NCI-H345 treated with DMSO at 0.1 percent for 48 hours (cell line): ENCODE measurements around the gene MYL12B.

ENCODE experiments used
- DNase-seq: peaks from one replicate; lab custom pipeline; 2025; ENCODE audit not compliant: unreplicated experiment; lab: John Stamatoyannopoulos, UW

MYL12B gene

DNA sequence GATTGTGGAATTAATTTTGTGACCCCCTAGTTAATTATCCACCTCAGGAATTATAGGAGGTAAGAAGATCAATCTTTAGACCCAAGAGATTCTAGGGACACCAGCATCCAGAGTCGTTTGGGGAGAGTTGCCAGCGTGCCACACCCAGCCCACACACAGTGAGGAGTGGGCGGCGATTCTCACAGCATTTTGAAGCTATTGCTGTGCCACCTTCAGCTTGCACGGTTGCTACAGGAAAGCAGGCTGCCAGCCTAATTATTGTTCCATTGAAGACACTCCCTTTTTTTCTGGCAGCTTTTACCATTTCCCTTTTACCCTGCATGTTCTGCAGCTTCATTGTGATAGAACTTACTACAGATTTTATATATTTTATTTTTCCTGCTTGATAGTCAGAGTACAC is 27.5 kb upstream of the MYL12B start:
- DNase-seq, result no peak

DNA sequence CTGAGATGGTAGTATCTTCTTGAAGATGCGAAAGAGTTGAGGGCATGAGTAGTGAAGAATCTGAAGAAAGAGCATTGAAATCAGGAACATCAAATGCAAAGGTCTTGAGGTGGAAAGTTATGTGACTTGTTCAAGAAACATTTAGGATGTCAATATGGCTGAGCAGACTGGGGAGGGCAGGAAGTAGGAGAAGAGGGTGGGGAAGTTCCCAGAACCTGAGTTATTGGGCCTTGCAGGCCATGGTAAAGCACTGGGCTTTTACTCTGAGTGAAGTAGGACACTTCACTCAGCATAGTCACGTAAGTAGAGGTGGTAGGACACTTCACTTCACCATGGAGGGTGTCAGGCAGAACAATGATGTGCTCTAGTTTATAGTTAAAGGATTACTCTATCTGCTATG is 26.1 kb upstream of the MYL12B start:
- no peak for DNase-seq

DNA sequence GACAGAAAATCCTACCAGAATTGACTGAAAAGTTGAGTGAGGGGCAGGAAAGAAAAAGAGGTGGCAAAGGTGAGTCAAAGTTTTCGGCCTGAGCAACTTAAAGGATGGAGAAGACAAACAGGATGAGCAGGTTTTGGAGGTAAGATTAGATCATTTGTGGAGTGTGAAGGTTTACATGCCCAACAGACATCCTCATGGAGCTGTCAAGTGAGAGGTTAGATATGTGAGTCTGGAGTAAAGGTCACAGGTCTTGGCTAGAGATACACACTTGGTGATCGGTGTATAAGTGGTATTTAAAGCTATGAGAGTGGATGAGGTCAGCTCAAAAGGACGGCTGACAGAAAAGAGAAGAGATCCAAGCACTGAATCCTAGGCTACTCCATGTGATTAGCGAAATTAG is 25.5 kb upstream of the MYL12B start:
- DNase-seq, result no peak

- DNase-seq, result no peak
Measured at GRCh38 chr18:3238742-3239141, 23.2 kb upstream of the MYL12B start.

GRCh38 chr18:3245185-3245564 is 16.8 kb upstream of the MYL12B start:
- no peak for DNase-seq

DNA sequence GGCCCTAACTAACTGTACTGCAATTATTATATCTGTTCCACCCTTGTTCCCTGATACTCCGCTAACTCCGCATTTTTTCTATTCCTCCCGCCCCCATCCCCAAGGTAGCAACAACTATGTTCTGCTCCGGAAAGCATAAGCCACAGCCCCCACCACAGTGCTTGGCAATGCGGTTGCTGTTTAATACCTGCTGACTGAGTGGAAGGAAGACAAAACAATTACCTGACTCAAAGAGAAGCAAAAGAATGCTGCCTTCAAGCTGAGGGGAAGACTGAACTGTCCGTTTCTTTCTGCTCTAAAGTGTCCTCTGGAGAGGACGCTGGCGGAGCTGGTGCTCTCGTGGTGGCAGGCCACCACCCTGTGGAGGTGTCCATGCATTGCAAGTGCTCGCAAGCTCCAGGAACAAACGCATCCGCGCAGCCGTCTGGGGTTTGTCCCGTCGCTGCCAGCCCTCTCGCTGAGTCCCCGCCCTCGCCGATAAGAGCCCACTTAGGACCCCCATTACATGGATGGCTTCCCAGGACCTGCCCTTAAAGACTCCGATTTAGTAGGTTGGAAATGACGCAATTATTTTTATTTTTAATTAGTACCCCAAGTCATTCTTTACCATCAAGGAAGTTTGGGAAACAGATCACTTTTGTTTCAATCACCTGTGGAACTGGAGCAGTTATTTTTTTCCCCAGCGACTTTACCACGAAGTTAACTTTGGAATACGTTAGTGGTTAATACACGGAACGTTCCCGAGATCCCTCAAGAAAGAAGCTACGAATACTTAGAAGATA is 15.9 kb upstream of the MYL12B start:
- DNase-seq, result peak; percentile 84

- DNase-seq, result no peak
Measured at GRCh38 chr18:3246635-3247239, 15.2 kb upstream of the MYL12B start.

DNA sequence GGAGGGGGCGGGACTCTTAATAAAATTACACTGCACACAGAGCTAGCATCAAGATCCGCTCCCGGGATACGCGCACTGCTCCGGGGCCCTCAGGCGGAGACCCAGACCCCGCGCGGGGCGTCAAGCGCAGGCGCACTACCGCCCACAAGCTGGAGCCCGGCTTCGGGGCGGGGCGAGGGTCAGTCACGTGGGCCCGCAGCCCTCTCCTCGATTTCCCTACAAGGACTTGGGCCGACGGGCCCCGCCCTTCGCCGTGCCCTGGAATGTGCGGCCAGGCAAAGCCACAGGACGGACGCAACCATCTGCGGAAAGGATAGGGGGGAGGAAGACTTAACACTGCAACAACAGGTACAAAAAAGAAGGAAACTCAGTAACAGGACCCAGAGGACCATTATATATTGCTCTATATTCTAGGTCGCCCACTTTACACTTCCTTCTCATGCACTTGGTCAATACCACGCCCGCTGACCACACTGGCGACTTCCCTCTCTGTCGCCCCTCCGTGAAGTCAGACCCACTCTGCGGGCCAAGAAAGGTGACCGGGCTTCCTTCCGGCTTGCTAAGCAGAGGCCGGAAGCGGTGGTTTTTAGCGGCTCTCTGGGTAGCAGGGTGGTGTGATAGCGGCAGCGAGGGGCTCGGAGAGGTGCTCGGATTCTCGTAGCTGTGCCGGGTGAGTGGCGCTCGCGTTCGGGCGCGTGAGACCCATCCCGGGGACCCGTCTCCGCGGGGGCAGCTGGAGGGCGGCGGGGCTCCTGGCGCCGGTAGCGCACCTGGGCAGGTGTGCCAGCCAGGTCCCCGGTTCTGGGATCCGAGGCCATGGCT is 14.5 kb upstream of the MYL12B start, which contains the start of gene MYL12A:
TSS of gene MYL12A (plus strand) at position 562 of the 822 bp plus-strand sequence. CDS start 5,447 bp downstream, outside the sequence.
- peak; percentile 91 for DNase-seq

GRCh38 chr18:3248062-3248657 is 13.8 kb upstream of the MYL12B start:
- DNase-seq, result peak; percentile 28

DNA sequence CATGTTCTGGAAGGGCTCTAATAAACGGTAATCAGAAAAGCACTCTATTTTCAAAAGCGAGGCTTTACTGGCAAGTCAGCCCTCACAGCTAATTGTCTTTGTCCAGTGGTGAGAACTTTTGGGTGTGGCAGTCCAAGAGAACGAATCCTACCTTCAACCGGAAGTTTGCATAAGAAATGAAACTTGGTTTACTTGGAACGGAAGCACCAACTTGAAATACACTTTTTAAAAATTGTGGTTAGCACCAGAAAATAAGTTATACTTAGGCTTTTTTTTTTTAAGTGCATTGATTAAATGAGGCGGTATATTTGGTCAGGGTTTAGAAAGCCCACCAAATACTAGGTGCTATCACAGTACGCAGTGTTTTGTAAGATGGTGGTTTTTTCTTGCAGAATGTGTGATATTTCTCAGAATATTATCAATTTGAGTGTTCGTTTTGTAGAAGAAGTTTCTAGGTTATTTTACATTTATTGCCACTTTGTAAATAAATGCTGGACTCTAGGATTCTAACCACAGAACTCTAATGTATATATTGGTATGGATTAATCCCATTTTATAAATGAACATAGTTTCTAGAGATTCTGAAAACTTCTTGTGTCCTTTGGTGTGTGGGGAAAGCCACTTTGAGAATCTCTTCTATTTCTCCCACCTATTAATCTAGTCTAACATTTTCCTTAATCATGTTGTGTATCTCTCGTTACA is 13.1 kb upstream of the MYL12B start:
- no peak for DNase-seq

GRCh38 chr18:3250237-3251107 is 11.5 kb upstream of the MYL12B start:
- DNase-seq, result no peak

DNA sequence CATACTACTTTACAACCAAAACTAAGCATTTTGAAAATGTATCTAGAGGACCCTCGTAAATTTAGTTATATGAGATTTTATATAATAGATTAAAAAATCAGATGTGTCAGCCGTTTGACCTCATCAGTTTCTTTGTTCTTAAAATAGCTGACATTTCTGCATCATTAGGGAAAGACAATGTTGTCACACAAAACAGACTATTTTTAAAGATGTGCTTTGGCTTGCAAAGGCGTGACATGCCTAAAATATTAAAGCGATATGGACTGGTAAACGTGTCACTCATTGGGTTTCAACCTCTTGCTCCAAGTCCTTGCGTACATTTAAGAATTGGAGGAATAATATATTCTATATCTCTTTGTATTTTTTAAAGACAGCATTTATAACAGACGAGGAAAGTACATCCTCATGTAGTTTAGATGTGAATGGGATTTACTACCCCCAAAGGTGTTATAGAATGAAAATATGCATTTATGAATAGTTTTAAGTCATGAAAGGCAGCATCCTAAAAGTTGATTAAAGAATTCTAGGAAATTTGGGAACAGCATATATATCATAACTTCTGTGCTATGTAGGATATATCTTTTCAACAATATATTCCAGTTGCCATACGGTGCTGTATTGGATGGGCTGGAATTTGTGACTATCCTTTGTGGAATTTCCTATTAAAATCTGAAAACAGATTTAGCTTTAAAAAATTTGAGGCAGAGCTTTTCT is 10.5 kb upstream of the MYL12B start:
- DNase-seq, result no peak

GRCh38 chr18:3251963-3252277 is 10.0 kb upstream of the MYL12B start:
- DNase-seq, result no peak

DNA sequence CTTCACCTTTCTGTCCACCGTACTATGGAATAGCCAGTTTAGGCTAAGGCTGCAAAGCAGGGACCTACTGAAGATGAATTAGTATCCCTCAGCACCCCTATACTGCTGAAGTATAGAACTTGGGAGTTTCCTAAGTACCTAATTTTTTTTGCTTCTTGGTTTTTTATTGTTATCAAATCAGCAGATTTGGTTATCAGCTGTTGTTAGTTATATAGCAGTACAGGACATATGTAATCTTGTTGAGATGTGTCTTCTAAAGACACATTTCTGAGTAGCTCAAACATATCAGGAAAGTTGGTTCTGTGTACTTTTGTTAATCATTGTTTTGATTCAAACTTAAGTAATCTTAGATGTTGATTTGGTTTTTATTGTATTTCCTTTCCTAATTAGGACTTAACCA is 9.1 kb upstream of the MYL12B start:
- DNase-seq, result no peak

DNA sequence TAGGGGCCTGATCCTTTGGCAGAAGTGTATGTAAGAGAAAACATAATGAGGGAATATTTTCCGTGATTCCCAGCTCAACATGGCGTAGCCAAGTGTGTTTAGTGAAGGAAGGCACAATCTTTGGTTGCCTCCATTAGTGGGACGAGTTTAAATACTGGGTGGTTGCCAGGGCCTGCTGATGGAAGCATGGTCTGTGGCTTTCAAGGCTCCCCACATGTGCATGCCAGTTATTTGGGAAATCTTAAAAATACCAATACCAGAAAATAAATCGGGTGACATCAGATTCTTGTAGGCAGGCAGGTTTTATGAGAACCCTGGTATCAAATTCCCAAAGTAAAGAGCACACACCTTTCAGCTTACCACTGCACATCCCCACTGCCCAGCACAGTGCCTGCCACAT is 7.2 kb upstream of the MYL12B start:
- no peak for DNase-seq

GRCh38 chr18:3255611-3256165 is 6.2 kb upstream of the MYL12B start:
- no peak for DNase-seq

GRCh38 chr18:3256693-3257626 is 5.0 kb upstream of the MYL12B start:
- DNase-seq, result no peak

- DNase-seq, result no peak
Measured at GRCh38 chr18:3257627-3258120, 4.3 kb upstream of the MYL12B start.
